Caco-2 (cell line): ENCODE data around the gene INHA. TPM values are rescaled to one million over a fixed set of nuclear protein-coding genes. Genes with fewer than 3 reads are reported as not detected.

Experiments
- BruUV-seq: library from RNA; stranded (reverse); fragments of 400-500 nt; replicated peaks from 2 replicates; lab custom pipeline; 2021; lab: Mats Ljungman, UMichigan
- CTCF ChIA-PET: fragments of 300-600 bp; sonication (Branson Sonifier 250); formaldehyde crosslinking; loops from one replicate; lab custom pipeline; 2022; ENCODE audit warnings: antibody characterized with exemption; lab: Charles Lee
- POLR2A ChIA-PET: fragments of 300-600 bp; sonication (Branson Sonifier 250); formaldehyde crosslinking; loops from one replicate; lab custom pipeline; 2022; ENCODE audit warnings: antibody characterized with exemption; lab: Charles Lee
- DNase-seq, 2 experiments: peaks; one replicate each; pipeline versions ENCODE4 v3.0.0 to v3.0.0-alpha.2; 2020 to 2022
- H3K27me3 ChIP-seq: replicated peaks from 2 replicates; pipeline ENCODE4 v1.6.0; 2011; ENCODE audit warnings: low read length; ENCODE audit not compliant: control insufficient read depth, insufficient read depth
- H3K36me3 ChIP-seq: 2 replicates; pipeline ENCODE4 v1.5.1; 2011; ENCODE audit warnings: low read length; ENCODE audit not compliant: control insufficient read depth, insufficient read depth
- H3K4me1 ChIP-seq: fragments of 250-450 bp; sonication (Bioruptor Pico); 2 replicates; pipeline ENCODE4 v1.5.1; 2020; ENCODE audit warnings: mild to moderate bottlenecking
- H3K4me3 ChIP-seq: 2 replicates; pipeline ENCODE4 v1.5.1; 2011; ENCODE audit warnings: low read depth, mild to moderate bottlenecking, control low read depth, low read length
- H3K9me3 ChIP-seq: fragments of 250-450 bp; sonication (Bioruptor Pico); 2 replicates; pipeline ENCODE4 v1.5.1; 2020; ENCODE audit warnings: mild to moderate bottlenecking, moderate library complexity
- H3K27ac Mint-ChIP-seq: one replicate; pipeline ENCODE4 v1.8.0; 2022; ENCODE audit warnings: mixed read lengths; ENCODE audit not compliant: unreplicated experiment
- H3K27me3 Mint-ChIP-seq: one replicate; pipeline ENCODE4 v1.8.0; 2022; ENCODE audit warnings: mixed read lengths; ENCODE audit not compliant: insufficient read depth, unreplicated experiment
- H3K36me3 Mint-ChIP-seq: one replicate; pipeline ENCODE4 v1.8.0; 2022; ENCODE audit warnings: mild to moderate bottlenecking, mixed read lengths; ENCODE audit not compliant: insufficient read depth, unreplicated experiment
- H3K4me1 Mint-ChIP-seq: one replicate; pipeline ENCODE4 v1.8.0; 2022; ENCODE audit warnings: low read depth, mixed read lengths; ENCODE audit not compliant: unreplicated experiment
- H3K4me3 Mint-ChIP-seq: one replicate; pipeline ENCODE4 v1.8.0; 2022; ENCODE audit warnings: mild to moderate bottlenecking, moderate library complexity, mixed read lengths; ENCODE audit not compliant: unreplicated experiment
- H3K9me3 Mint-ChIP-seq: one replicate; pipeline ENCODE4 v1.8.0; 2022; ENCODE audit warnings: mixed read lengths; ENCODE audit not compliant: unreplicated experiment
- intact Hi-C: fragments of 100-400 bp; cut with micrococcal nuclease; formaldehyde crosslinking; loops from one replicate; pipeline ENCODE4 v1.10.0; 2022; ENCODE audit not compliant: unreplicated experiment
- total RNA-seq: library from RNA; stranded (reverse); gene quantifications from 2 replicates; pipeline ENCODE4 v1.2.3, GENCODE V29; 2022
- TF ChIP-seq, protein P1 (sequence below), 2 experiments: fragments of 200-600 bp in 1 of 2; IDR thresholded peaks; 1 replicate in 1 of 2; 2 replicates in 1 of 2; pipeline versions ENCODE4 v1.5.1 to v1.8.0; 2011 to 2022; ENCODE audit warnings: antibody characterized with exemption in 1 of 2, control low read depth in 1 of 2, inconsistent platforms in 1 of 2, low read depth in 1 of 2, low read length in 1 of 2, mild to moderate bottlenecking in 1 of 2, moderate library complexity in 1 of 2; ENCODE audit not compliant: insufficient read depth in 1 of 2, severe bottlenecking in 1 of 2, unreplicated experiment in 1 of 2

Gene INHA
- total RNA-seq, 1 experiment from 2014 or later = 1.5 TPM

DNA sequence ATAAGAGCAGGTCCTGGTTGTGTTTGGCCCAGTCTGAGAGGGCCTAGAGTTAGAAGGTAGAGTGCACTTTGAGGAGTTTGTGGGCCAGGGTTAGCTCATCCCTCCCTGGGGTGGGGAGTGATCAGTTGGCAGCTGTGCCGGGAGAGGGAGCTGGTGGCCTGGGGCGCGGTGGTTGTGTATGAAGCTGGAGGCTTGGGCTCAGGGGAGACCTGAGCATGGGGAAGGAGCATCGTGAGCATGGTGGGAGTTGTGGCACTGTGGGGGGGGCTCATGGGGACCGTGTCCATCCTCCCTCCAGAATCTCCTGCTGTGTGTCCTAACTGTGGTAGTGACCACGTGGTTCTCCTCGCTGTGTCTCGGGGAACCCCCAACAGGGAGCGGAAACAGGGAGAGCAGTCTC lies 39.2 kb downstream of the INHA start:
- BruUV-seq = no TSS peak
- Histone ChIP-seq H3K4me3 (no peak overlapping the region), H3K36me3 (no peaks in the 10 kb centered on the region; the same call in 1 of the 2 replicates), H3K27me3 (no peaks in the 10 kb centered on the region), H3K9me3 (no peaks in the 10 kb centered on the region), H3K4me1 (no peaks in the 10 kb centered on the region)
- Mint-ChIP-seq H3K4me1 (no peaks in the 10 kb centered on the region), H3K4me3 (no peak overlapping the region), H3K27ac (no peak overlapping the region), H3K27me3 (no peaks in the 10 kb centered on the region), H3K36me3 (no peaks in the 10 kb centered on the region), H3K9me3 (no peaks in the 10 kb centered on the region)
- CTCF ChIA-PET = no interaction called here
- intact Hi-C loops = no loop called here
- TF ChIP-seq, protein P1, sequence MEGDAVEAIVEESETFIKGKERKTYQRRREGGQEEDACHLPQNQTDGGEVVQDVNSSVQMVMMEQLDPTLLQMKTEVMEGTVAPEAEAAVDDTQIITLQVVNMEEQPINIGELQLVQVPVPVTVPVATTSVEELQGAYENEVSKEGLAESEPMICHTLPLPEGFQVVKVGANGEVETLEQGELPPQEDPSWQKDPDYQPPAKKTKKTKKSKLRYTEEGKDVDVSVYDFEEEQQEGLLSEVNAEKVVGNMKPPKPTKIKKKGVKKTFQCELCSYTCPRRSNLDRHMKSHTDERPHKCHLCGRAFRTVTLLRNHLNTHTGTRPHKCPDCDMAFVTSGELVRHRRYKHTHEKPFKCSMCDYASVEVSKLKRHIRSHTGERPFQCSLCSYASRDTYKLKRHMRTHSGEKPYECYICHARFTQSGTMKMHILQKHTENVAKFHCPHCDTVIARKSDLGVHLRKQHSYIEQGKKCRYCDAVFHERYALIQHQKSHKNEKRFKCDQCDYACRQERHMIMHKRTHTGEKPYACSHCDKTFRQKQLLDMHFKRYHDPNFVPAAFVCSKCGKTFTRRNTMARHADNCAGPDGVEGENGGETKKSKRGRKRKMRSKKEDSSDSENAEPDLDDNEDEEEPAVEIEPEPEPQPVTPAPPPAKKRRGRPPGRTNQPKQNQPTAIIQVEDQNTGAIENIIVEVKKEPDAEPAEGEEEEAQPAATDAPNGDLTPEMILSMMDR (IDR thresholded peaks at IDR 0.05; ENCODE audit: insufficient read depth in 1 of 2, low read depth in 1 of 2, low read length in 1 of 2, severe bottlenecking in 1 of 2, unreplicated experiment in 1 of 2) = no peak
- DNase-seq = no peak
- POLR2A ChIA-PET = no interaction called here

DNA sequence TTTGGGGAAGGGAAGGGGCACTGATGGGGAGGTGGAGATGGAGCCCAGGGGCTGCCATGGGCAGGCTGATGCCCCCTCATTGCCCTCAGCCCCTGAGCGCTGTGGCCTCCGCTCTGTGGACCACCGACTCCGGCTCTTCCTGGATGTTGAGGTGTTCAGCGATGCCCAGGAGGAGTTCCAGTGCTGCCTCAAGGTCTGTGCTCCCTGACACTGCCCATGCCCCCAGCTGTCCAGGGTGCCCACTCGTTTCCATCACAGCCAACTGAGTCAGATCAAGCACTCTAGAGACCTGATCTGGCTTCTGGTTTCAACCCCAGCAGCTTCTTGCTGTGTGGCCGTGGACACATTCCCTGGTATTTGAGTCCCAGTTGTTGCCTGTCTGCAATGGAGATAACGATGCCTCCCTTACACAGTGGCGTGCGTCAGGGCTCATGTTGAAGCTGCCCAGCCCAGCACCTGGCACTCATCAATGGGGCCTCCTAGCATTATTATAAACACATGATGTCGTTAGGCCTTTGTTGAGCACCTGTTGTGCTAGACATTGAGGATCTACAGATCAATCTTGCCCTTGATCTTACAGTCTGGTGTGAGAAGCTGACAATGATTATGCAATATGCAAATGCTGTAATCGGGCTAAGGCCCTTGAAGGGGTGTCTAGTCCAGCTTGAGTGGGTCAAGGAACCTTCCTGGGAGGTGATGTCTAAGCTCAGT lies 39.9 kb downstream of the INHA start:
- Mint-ChIP-seq H3K27ac (no peak overlapping the region), H3K9me3 (no peaks in the 10 kb centered on the region), H3K27me3 (no peaks in the 10 kb centered on the region), H3K4me3 (no peak overlapping the region), H3K36me3 (no peaks in the 10 kb centered on the region), H3K4me1 (no peaks in the 10 kb centered on the region)
- intact Hi-C loops = no loop called here
- Histone ChIP-seq H3K4me3 (no peak overlapping the region), H3K4me1 (no peaks in the 10 kb centered on the region), H3K36me3 (no peaks in the 10 kb centered on the region; the same call in 1 of the 2 replicates), H3K9me3 (no peaks in the 10 kb centered on the region), H3K27me3 (no peaks in the 10 kb centered on the region)
- no peak for DNase-seq
- TF ChIP-seq, protein P1 (IDR thresholded peaks at IDR 0.05; ENCODE audit: insufficient read depth in 1 of 2, low read depth in 1 of 2, low read length in 1 of 2, severe bottlenecking in 1 of 2, unreplicated experiment in 1 of 2) = no peak
- ChIA-PET CTCF (no interaction called here), POLR2A (no interaction called here)
- BruUV-seq = no TSS peak

DNA sequence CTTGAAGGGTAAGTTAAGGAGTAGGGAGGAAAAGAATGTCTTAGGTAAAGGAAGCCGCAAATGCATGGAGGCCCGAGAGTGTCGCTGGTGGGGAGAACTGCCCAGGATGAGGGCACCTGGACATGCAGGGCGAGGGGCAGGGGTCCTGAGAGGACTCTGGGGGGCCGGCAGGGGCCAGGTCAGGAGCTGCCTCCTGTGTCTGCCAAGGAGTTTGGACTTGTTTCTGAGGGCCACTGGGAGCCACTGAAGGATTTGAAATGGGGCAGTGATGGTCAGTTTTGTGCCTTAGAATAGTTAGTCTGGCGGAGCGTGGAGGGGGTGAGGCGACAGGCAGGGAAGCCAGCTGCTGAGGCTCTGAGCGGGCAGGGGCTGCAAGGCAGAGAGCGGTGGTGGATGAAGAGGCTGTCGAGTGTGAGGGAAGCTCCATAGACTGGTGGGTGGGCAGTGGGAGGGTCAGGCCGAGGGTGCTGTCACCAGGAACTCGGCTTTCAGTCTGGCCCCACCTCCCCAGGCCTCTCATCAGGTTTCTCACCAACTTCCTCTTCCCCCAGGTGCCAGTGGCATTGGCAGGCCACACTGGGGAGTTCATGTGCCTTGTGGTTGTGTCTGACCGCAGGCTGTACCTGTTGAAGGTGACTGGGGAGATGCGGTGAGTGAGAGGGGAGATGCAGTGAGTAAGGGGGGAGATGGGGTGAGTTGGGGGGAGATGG lies 40.6 kb downstream of the INHA start:
- H3K4me1 Mint-ChIP-seq = no peaks in the 10 kb centered on the region
- H3K27me3 Mint-ChIP-seq = no peaks in the 10 kb centered on the region
- intact Hi-C loops = no loop called here
- no peaks in the 10 kb centered on the region for H3K36me3 Mint-ChIP-seq
- BruUV-seq = no TSS peak
- Histone ChIP-seq H3K27me3 (no peaks in the 10 kb centered on the region), H3K4me1 (no peaks in the 10 kb centered on the region), H3K9me3 (no peaks in the 10 kb centered on the region), H3K4me3 (no peak overlapping the region), H3K36me3 (no peaks in the 10 kb centered on the region; the same call in 1 of the 2 replicates)
- no peak for DNase-seq
- CTCF ChIA-PET = no interaction called here
- H3K27ac Mint-ChIP-seq = no peak overlapping the region
- POLR2A ChIA-PET = no interaction called here
- H3K4me3 Mint-ChIP-seq = no peak overlapping the region
- H3K9me3 Mint-ChIP-seq = no peaks in the 10 kb centered on the region
- TF ChIP-seq, protein P1 (IDR thresholded peaks at IDR 0.05; ENCODE audit: insufficient read depth in 1 of 2, low read depth in 1 of 2, low read length in 1 of 2, severe bottlenecking in 1 of 2, unreplicated experiment in 1 of 2) = no peak
